GM18507 (cell line): ENCODE results near the gene MRPS6.

Experiments
- DNase-seq: peaks from one replicate; pipeline ENCODE4 v3.0.0; 2011; ENCODE audit warnings: low read depth; ENCODE audit not compliant: insufficient read length; ENCODE audit errors: extremely low spot score
- FAIRE-seq: peaks from 2 replicates; lab custom pipeline; 2011; peaks lifted over from hg19 to GRCh38; lab: Jason Lieb, UNC

Gene MRPS6

DNA sequence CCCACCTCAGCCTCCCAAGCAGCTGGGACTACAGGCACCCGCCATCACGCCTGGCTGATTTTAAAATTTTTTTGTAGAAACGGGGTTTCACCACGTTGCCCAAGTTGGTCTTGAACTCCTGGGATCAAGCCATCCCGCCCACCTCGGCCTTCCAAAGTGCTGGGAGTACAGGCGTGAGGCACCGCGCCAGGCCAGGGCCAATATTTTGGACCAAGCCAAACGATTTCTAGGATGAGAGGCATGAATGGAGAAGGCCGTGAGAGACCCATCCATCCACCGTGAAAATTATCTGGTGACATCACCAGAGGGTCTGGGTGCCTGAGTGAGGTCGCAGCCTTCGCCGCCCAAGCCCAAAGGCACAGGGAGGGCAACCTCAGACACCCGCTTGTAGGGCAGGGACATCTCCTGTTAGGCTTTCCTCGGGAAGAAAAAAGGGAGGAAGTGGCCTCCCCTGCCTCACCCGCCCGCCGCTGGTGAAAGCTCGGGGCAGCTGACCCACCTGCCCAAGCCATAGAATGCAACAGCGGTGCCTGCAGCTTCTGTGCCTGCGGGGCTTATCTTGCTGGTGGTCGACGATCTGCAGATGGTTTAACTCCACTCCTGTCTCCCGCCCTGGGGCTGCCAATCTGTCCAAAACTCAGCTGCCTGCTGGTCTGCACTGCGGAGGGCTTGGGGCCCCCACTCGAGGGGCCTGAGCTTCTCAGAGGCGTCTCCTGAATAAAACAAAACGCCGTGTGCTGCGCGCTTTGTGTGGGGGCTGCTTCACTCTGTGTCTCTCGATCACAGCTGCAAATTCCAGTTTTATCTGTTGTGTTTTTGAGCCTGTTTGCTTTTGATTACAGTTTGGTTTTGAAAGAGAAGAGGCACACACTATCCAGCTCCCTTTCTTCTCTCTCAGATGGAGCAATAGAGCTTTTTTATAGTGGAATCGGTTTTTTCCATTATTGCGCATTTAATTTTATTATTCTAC lies 85.8 kb downstream of the MRPS6 start:
- FAIRE-seq (no peak), DNase-seq (no peak)

DNA sequence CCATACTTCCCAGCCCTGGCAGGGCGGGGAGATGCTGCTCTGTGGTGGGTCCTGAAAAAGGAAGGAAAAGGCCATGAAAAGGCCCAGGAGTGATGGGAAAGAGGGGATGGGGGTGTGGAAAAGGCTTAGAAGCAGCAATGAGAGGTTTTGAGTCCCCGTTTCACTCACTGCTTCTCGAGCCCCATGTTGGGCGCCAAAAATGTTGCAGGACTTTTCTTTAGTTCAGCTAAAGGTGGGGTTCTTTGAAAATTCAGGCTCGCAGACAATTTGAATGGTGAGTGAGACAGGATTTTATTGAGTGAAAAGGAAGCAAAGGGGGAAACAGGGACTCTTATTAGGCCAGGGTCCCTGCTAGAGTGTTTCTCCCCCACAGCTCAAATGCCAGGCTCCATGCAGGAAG lies 93.1 kb downstream of the MRPS6 start:
- no peak for FAIRE-seq
- DNase-seq, result no peak

DNA sequence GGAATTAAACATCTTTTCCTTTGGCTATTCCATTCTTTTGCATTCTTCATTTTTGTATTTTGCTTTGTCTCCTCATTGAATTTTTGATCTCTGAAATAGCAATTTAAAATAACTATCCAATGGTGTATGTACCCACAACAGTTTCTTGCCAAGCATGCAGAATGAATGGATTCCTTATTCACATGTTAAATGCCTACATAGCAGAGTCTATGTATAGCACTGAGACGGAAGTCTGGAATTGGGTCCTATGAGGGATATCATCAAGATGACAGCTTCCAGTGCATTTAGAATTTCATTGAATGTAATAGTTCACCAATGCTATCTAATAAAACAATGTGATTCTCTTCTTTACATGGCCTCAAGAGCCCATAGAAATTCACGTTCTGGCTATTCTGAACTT lies 97.5 kb downstream of the MRPS6 start:
- no peak for FAIRE-seq
- no peak for DNase-seq

DNA sequence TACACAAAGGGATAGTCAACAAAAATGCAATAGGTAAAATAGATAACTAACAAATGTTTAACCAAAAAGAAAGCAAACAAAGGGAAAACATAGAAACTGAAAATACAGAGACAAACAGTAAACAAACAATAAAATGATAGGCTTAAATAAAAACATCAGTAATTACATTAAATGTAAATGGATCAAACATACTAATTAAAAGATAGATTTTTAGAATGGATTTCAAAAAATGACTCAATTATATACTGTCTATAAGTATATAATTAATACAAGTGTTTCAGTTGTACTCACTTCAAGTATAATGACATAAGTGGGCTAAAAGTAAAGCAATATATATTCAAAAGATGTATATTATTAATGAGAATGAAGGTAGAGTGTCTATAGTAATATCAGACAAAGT lies 101.1 kb downstream of the MRPS6 start:
- FAIRE-seq, result no peak

DNA sequence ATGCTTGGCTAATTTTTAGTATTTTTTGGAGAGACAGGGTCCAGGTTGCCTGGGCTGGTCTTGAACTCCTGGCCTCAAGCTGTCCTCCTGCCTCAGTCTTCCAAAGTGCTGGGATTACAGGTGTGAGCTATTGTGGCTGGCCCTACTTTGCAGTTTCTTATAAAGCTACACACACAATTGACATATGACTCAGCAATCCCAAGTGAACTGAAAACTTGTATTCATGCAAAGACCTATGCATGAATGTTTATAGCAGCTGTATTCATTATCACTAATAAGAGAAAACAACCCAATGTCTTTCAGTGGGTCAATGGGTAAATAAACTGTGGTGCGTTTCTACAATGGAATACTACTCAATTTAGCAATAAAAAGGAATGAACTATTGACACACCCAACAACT lies 103.1 kb downstream of the MRPS6 start:
- no peak for FAIRE-seq
- DNase-seq, result no peak

More for the DNA sequence above, 101.1 kb downstream of the MRPS6 start:
- DNase-seq, result no peak

DNA sequence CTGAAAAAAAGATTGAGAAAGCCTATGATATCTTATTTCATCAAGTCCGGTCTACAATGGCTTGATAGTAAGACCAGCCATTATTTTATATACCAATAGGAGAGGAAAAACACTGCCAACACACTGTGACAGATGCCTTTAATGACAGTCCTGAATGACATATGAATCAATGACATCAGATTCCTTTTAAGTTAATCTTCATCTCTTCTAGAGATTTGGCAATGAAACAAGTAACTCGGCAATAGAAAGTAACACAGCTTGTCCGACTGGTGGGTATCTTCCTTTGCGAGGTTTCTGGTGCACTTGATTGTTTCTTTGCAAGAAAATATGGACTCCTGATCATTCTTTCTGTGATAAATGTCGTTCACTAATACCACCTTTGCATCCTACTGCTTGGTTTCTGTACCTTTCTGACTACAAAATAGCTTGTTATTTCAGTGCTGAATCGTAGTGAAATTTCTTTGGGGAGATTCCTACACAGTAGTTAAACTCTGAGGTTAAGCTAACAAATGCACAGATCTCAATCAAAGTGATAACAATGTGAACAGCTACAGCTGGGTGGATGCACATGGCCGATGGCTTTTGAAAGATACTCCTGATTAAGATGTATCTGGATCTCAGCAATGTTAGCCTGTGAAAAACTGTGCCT lies 104.7 kb downstream of the MRPS6 start:
- no peak for FAIRE-seq
- DNase-seq, result no peak

DNA sequence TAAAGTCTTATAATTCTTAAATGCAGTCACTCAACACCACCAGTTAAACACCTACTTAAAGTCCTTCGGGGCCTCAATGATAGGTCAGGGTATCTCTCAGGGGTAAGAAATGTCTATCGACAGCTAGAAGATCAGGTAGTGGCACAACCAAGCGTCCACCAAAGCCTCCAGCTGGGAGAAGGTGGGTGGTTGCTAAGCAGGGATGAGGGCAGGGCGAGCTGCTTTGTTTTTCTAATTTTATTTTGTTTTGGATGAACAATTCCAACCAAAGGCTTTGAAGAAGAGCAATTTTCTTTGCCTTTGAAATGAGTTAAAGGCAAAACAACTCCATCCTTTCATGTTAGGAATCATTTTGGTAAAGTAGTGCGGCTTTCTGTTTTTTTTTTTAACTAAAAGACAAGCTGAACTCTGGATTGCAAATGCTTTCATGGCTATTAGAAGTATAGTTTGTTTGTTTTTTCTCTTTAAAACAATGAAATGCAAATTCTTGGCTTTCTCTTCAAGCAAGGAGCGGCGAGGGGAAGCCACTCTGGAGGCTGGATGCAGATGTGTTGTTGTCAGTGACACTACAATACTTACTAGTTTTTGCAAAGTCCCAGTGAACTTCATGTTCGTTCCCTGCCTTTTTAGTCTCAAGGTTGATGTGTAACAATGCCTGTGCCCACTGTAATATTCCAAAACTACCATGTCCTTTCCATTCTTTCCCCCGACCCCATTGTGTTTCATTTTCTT lies 106.0 kb downstream of the MRPS6 start:
- no peak for FAIRE-seq
- DNase-seq, result no peak

DNA sequence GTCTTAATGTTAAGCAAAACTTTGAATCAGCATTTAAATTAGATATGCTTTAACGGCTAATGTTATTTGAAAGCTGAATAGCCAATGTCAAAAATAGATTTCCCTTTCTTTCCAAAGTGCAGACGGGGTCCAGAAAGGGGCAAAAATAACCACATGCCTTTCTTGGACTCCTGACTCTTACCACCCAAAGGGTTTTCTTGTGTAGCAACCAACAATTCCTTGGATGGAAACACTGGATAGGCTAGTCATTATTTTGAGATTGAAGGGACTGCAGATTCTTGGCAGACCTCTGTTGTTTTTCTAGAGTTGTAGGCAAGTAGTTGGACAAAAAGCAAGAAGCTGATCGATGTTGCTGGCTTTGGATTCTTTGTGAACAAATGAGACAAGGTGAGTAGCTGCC lies 107.0 kb downstream of the MRPS6 start:
- DNase-seq, result no peak
- no peak for FAIRE-seq

DNA sequence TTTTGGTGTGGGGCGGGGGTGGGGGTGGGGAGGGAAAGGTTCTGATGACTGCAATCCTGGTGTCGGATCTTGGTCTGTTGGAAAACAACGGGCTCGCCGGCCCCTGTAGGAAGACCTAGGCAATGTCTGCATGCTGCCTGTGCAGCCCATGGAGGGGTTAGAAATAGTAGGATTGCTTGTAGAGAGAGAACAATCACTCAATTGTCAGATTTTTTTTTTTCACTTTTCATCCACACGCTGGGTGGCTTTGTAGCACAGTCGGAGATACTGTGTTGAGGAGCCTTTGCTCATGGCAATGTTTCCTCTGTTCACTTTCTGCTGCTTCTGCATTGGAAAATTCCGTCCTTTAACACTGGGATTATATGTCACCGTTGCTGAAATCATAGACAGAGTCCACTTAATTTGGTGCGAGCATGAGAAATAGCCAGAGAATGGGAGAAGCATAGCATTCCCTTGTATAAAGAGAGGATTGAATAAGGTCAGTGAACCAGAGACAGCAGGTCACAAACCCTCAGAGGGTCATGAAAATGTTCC lies 107.5 kb downstream of the MRPS6 start:
- no peak for FAIRE-seq
- no peak for DNase-seq

DNA sequence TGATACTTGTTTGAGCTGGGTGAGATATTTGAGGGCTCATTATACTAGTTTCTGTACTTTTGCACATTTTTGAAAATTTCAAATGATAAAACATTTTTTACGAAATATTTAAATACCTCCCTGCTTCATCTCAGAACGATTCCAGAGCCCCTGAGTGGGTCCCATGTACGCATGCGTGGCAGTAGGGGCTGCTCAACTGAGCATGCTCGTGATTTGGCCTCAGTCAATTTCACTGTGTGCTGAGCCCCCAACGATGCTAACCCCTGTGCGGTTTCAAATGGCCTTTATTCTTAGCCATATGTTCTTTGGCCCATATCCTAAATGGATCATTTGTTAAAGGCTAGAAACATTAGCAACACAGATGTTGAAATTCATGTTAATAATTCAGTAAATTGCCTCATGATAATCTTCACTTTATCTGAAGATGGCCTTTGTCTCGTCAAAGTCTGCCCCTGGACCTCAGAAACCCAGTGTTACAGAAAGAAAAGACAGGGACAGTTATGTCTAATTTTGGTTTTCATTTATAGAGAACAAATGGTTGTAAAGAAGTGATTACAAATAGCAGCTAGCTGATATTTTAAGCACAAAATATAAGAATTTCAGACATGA lies 108.2 kb downstream of the MRPS6 start:
- no peak for FAIRE-seq

DNA sequence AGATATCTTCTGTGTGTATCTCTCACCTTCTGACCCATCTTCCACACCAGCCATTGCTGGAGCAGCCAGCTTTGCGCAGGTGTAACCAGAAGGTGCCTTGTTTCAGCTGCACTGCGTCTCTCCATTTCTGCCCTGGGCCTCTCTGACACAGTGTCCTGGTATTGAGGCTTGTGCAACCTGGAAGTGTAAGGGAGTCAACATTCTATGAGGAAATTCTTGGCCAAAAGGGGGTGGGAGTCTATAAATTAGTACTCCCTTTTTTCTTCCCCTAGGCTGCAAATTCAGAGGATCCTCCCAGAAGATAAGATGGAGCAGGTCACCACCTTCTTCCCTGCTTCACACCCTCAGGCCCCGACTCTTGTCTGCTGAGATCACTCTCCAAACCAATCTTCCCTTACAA lies 109.1 kb downstream of the MRPS6 start:
- DNase-seq (no peak), FAIRE-seq (no peak)

More for the DNA sequence above, 108.2 kb downstream of the MRPS6 start:
- DNase-seq, result no peak

DNA sequence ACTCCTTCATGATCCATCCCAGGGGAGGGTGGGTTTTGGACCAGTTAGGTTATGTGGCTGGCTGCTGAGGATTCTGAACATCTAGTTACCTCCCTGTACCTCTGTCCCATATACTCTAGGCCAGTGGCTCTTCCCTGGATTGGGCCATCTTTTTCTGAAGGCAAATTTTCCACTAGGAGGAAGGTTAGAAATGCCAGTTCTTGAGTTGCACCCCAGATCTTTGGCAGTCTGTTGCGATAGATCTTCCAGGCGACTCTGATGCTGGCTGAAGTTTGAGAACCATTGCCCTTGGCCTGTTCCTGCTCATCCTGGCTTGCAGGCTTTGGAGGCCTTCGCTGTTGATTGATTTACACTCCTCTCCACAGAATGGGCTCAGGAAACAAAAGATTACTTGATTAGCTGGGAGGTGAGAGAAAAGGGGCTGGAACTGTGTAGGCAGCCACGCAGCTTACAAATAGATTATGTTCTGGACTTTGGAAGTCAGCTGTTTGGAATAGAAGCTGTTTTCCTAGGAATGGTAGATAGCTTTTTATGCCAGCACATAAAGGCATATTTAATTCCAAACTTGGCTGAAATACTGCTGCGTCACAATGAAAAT lies 110.1 kb downstream of the MRPS6 start:
- no peak for FAIRE-seq

DNA sequence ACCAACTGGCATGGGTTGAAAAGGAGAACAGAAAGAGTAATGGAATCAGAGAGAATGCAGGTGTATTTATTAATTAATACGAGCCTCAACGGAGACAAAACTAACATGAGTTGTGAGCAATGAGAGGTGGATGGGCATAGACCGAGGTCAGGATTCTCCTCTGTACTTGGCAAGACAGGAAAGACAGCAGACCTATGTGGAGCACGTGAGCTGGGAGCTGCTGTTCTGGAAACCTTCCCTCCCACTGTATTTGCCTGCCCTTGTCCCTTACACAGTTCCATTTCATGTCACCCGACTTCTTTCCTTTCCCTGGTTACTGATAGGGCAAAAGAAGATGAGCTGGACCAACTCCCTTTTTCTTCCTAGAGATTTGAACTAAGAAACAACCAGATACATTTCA lies 110.9 kb downstream of the MRPS6 start:
- no peak for DNase-seq
- no peak for FAIRE-seq

More for the DNA sequence above, 110.1 kb downstream of the MRPS6 start:
- no peak for DNase-seq

DNA sequence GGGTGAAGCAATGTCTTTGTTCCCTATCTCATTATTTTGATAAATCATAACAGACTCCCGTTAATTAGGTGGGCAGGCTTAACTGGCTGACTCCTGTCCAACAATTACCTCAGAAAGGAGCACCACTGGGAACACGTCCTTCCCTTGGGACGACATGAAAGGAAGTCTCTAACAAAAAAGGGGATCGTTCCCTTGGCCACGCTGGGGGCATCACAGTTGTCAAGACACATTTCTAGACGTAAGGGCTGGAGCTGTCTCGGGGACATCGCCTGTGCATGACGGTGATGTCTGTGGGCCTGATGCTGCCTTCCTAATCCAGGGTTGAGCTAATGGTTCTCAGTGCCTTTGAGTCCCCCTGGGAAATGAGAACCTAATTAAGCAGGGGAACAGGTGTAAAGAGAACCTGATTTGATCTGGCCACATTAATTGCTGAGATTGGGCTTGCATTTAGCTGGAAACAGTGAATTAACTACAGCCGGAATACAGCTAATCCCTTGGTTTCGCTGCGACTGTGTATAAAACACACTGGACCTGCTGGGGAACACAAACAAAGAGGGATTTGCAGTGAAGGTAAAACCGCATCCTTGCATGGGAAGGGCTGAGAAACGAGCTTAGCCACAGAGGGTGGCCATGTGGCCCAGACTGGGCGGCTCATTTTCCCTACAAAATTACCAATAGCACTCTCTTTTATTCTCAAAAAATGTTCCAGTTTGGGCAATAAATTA lies 111.8 kb downstream of the MRPS6 start:
- no peak for DNase-seq
- FAIRE-seq, result no peak

DNA sequence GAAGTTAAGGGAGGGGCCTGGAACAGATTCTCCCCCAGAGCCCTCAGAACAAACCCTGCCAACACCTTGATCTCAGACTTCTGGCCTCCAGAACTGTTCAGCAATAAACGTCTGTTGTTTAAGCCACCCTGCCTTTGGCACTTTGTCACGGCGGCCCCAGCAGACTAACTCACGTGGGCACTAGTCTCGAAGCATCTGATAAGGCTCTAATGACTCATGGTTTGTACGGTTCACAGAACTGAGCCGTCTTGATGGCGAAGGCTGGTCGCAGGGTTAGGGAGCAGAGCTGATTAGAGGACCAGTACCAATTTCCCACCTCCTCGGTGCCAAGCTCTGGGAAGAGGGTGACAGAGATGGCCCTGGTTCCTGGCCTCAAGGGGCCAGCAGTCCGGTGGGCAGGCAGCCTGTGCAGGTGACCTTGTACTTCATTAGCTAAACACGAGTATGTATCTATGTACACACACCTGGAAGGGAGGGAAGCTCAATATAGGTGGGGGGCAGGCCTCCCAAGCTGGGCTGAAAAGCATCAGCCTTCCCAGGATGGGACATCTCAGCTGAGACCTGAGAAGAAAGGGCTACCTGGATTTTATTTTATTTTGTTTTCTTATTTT lies 112.8 kb downstream of the MRPS6 start:
- FAIRE-seq, result no peak
- DNase-seq, result no peak

DNA sequence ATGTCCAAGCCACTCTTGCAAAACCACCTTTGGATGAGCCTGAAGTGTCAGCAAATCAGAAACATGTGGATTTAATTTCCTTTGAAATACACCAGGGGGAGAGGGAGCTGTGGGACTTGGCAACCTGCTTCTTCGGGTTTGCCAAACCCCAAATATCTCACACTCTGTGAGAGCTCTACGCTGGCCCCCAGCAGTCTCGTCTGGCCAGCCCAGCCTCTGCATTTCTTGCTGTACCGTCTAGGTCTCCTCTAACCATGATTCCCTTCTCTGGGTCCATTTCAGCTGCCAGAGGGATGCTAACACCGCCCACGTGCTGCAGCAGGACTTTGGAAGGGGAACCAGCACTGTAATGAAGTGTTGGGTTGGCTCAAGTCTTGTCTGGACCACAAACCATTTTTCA lies 114.6 kb downstream of the MRPS6 start:
- DNase-seq (no peak), FAIRE-seq (no peak)

DNA sequence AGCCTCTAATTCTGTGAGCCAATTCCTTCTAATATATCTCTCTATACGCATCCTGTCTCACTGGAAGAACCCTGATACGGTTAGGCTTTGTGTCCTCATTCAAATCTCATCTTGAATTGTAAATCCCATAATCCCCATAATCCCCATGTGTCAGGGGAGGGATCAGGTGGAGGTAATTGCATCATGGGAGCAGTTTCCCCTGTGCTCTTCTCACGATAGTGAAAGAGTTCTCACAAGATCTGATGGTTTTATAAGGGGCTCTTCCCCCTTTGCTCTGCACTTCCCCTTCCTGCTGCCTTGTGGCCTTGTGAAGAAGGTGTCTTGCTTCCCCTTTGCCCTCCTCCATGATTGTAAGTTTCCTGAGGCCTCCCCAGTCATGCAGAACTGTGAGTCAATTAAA lies 116.1 kb downstream of the MRPS6 start:
- no peak for FAIRE-seq
- no peak for DNase-seq
